Measurements from ENCODE around the gene ARHGEF12. TPM values are rescaled to one million over a fixed set of nuclear protein-coding genes. Genes with fewer than 3 reads are reported as not detected.

ARHGEF12 gene
- total RNA-seq, 1 experiment from 2014 or later: 41.0 TPM

GRCh38 chr11:120344302-120345004, 8.2 kb downstream of the ARHGEF12 start:
- peaks cover 97% of the 10 kb centered on the region for H3K79me2 ChIP-seq (ENCODE audit: low read length)
- no peaks in the 10 kb centered on the region for H3F3A ChIP-seq (ENCODE audit: low read length, unreplicated experiment)
- TF ChIP-seq EZH2phosphoT487 (IDR thresholded peaks at IDR 0.05; ENCODE audit: borderline replicate concordance, low read length) (no peak), EZH2 (IDR thresholded peaks at IDR 0.05; ENCODE audit: low read length, unreplicated experiment) (no peak), CTCF (conservative IDR thresholded peaks at IDR 0.05; ENCODE audit: low read depth, low read length) (no peak)
- no peak overlapping the region for H3K9ac ChIP-seq (ENCODE audit: low read length)
- POLR2A ChIA-PET (ENCODE audit: unreplicated experiment): no interaction called here
- DNase-seq (peak; percentile 91), ATAC-seq (peak; percentile 59)
- peak overlapping the region; percentile 52 for H3K4me2 ChIP-seq (ENCODE audit: low read length)
- BruUV-seq (replicated peaks): no TSS peak
- no peaks in the 10 kb centered on the region for H3K9me2 ChIP-seq (replicated peaks; ENCODE audit: low read length)
- no peaks in the 10 kb centered on the region for H3K9me3 ChIP-seq (ENCODE audit: low read length)
- CTCF ChIA-PET: no interaction called here
- H3K27ac ChIP-seq (ENCODE audit: low read length): no peak overlapping the region
- H3K36me3 ChIP-seq (ENCODE audit: low read depth, low read length): no peaks in the 10 kb centered on the region
- H3K4me1 ChIP-seq (ENCODE audit: insufficient read depth, low read length): peaks cover 41% of the 10 kb centered on the region
- H2AFZ ChIP-seq (ENCODE audit: low read length): no peak overlapping the region
- H3K4me3 ChIP-seq (ENCODE audit: low read length): no peak overlapping the region
- intact Hi-C loops (cut with micrococcal nuclease): no loop called here
- H3K27me3 ChIP-seq (ENCODE audit: low read length): no peaks in the 10 kb centered on the region
- peaks cover 70% of the 10 kb centered on the region for H4K20me1 ChIP-seq (ENCODE audit: low read length)

GRCh38 chr11:120346233-120346632, 10.0 kb downstream of the ARHGEF12 start:
- Histone ChIP-seq H3K9me2 (replicated peaks; ENCODE audit: low read length) (no peaks in the 10 kb centered on the region), H3K27me3 (ENCODE audit: low read length) (no peaks in the 10 kb centered on the region), H3K4me1 (ENCODE audit: insufficient read depth, low read length) (peaks cover 27% of the 10 kb centered on the region), H3K27ac (ENCODE audit: low read length) (no peak overlapping the region), H3K9me3 (ENCODE audit: low read length) (no peaks in the 10 kb centered on the region), H2AFZ (ENCODE audit: low read length) (no peak overlapping the region), H3K79me2 (ENCODE audit: low read length) (peaks cover 94% of the 10 kb centered on the region), H4K20me1 (ENCODE audit: low read length) (peaks cover 62% of the 10 kb centered on the region), H3K9ac (ENCODE audit: low read length) (no peak overlapping the region), H3K36me3 (ENCODE audit: low read depth, low read length) (no peaks in the 10 kb centered on the region), H3K4me3 (ENCODE audit: low read length) (no peak overlapping the region), H3K4me2 (ENCODE audit: low read length) (no peak overlapping the region), H3F3A (ENCODE audit: low read length, unreplicated experiment) (no peaks in the 10 kb centered on the region)
- intact Hi-C loops (cut with micrococcal nuclease): no loop called here
- ATAC-seq: no peak
- CTCF ChIA-PET: interaction anchor here (0.6 kb wide), 1 partner anchor 16 kb away, joined by 3 read pairs; no protein-coding TSS in a partner anchor
- BruUV-seq (replicated peaks): no TSS peak
- DNase-seq: no peak
- POLR2A ChIA-PET (ENCODE audit: unreplicated experiment): interaction anchor here (0.6 kb wide), 1 partner anchor 31 kb away, joined by 7 read pairs; no protein-coding TSS in a partner anchor
- TF ChIP-seq EZH2 (IDR thresholded peaks at IDR 0.05; ENCODE audit: low read length, unreplicated experiment): no peak
- TF ChIP-seq EZH2phosphoT487 (IDR thresholded peaks at IDR 0.05; ENCODE audit: borderline replicate concordance, low read length): no peak
- TF ChIP-seq CTCF (conservative IDR thresholded peaks at IDR 0.05; ENCODE audit: low read depth, low read length): no peak

GRCh38 chr11:120350637-120351036, 14.4 kb downstream of the ARHGEF12 start:
- Histone ChIP-seq H3K4me1 (ENCODE audit: insufficient read depth, low read length) (peaks cover 4% of the 10 kb centered on the region; the same call in 1 of the 2 replicates), H3K9ac (ENCODE audit: low read length) (no peak overlapping the region), H2AFZ (ENCODE audit: low read length) (no peak overlapping the region), H3K27me3 (ENCODE audit: low read length) (no peaks in the 10 kb centered on the region), H3K9me3 (ENCODE audit: low read length) (no peaks in the 10 kb centered on the region), H3K27ac (ENCODE audit: low read length) (no peak overlapping the region), H3K36me3 (ENCODE audit: low read depth, low read length) (no peaks in the 10 kb centered on the region), H3K4me2 (ENCODE audit: low read length) (no peak overlapping the region), H3K79me2 (ENCODE audit: low read length) (peaks cover 95% of the 10 kb centered on the region), H4K20me1 (ENCODE audit: low read length) (peaks cover 28% of the 10 kb centered on the region; the same call in 1 of the 2 replicates), H3F3A (ENCODE audit: low read length, unreplicated experiment) (no peaks in the 10 kb centered on the region), H3K4me3 (ENCODE audit: low read length) (no peak overlapping the region), H3K9me2 (replicated peaks; ENCODE audit: low read length) (no peaks in the 10 kb centered on the region)
- ChIA-PET POLR2A (ENCODE audit: unreplicated experiment) (no interaction called here), CTCF (no interaction called here)
- ATAC-seq (no peak), DNase-seq (no peak)
- no peak for TF ChIP-seq EZH2phosphoT487 (IDR thresholded peaks at IDR 0.05; ENCODE audit: borderline replicate concordance, low read length)
- TF ChIP-seq CTCF (conservative IDR thresholded peaks at IDR 0.05; ENCODE audit: low read depth, low read length): no peak
- no peak for TF ChIP-seq EZH2 (IDR thresholded peaks at IDR 0.05; ENCODE audit: low read length, unreplicated experiment)
- BruUV-seq (replicated peaks): no TSS peak
- intact Hi-C loops (cut with micrococcal nuclease): no loop called here
